Bronchial epithelial cell (primary cell): ENCODE results near the gene PSME3. TPM values are rescaled to one million over a fixed set of nuclear protein-coding genes. Genes with fewer than 3 reads are reported as not detected.

Experiments
- DNase-seq: peaks from one replicate; pipeline ENCODE4 v3.0.0-alpha.2; 2010; ENCODE audit warnings: low read depth
- FAIRE-seq: peaks from 2 replicates; lab custom pipeline; 2011; peaks lifted over from hg19 to GRCh38; lab: Jason Lieb, UNC
- H3K27me3 ChIP-seq: 2 replicates; pipeline ENCODE4 v1.5.1; 2011; ENCODE audit warnings: low read length; ENCODE audit not compliant: control insufficient read depth, insufficient read depth
- H3K36me3 ChIP-seq: 2 replicates; pipeline ENCODE4 v1.5.1; 2011; ENCODE audit warnings: low read length; ENCODE audit not compliant: control insufficient read depth, insufficient read depth
- H3K4me3 ChIP-seq: 2 replicates; pipeline ENCODE4 v1.5.1; 2011; ENCODE audit warnings: mild to moderate bottlenecking, low read depth, low read length, control low read depth
- total RNA-seq: library from RNA; depleted of rRNA; stranded (reverse); fragments of >200 nt; gene quantifications from 2 replicates; pipeline ENCODE4 v1.2.1, GENCODE V29; 2014
- TF ChIP-seq, protein P1 (sequence below): IDR thresholded peaks from 2 replicates; pipeline ENCODE4 v1.5.1; 2011; ENCODE audit warnings: mild to moderate bottlenecking, moderate library complexity, low read length, control low read depth, inconsistent platforms; ENCODE audit not compliant: insufficient read depth, severe bottlenecking

PSME3 gene
- total RNA-seq, 1 donor from 2014 or later, result 57.7 TPM

DNA sequence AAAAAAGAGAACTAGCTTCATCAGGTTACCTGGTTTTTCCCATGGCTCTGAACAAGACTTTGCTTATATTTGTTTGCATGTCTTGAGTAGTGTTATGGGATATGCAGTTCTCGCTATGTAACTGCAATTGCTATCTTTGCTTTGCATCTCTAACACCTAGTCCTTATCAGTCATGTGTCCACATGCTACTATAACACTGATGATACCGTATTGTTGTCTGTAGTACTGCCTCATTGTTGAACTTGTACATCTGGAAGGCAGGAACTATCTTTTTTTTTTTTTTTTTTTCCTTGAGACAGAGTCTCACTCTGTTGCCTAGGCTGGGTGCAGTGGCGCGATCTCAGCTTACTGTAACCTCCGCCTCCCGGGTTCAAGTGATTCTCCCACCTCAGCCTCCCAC lies 2.5 kb downstream of the PSME3 start:
- no peak overlapping the region for H3K4me3 ChIP-seq
- no peak for FAIRE-seq
- H3K36me3 ChIP-seq, result peaks cover 27% of the 10 kb centered on the region
- TF ChIP-seq, protein P1, sequence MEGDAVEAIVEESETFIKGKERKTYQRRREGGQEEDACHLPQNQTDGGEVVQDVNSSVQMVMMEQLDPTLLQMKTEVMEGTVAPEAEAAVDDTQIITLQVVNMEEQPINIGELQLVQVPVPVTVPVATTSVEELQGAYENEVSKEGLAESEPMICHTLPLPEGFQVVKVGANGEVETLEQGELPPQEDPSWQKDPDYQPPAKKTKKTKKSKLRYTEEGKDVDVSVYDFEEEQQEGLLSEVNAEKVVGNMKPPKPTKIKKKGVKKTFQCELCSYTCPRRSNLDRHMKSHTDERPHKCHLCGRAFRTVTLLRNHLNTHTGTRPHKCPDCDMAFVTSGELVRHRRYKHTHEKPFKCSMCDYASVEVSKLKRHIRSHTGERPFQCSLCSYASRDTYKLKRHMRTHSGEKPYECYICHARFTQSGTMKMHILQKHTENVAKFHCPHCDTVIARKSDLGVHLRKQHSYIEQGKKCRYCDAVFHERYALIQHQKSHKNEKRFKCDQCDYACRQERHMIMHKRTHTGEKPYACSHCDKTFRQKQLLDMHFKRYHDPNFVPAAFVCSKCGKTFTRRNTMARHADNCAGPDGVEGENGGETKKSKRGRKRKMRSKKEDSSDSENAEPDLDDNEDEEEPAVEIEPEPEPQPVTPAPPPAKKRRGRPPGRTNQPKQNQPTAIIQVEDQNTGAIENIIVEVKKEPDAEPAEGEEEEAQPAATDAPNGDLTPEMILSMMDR, result no peak
- H3K27me3 ChIP-seq, result no peaks in the 10 kb centered on the region
- DNase-seq, result no peak

DNA sequence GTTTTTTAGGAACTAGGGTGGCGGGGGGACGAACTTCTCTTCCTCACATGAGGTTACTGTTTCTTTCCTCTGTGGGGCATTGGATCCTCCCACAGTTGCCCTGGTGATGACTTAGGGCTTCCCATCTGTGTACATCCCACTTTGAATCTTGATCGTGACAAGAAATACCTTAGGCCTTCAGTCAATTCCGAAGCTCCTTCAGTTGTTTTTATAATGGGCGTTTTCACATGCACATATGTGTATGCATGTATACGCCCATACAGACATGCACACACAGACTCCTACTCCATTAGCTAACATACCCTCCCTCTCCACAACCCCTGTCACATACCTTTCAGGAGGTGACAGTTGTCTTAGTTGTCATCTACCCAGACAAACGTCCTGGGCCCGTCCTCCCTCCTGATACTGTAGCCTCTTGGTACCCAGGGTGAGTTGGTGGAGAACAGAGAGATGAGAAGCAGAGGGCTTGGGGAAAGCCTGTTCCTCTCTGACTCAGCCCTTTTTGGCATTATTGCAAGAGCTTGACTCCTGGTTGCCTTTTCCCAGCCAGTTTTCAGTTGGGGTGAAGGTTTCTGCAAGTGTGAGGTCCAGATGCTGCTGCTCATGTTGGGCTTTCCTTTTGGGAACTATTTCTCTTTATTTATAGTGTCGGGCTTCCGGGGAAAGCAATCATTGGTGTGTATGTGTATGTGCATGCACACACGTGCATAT lies 8.9 kb downstream of the PSME3 start:
- TF ChIP-seq, protein P1, result no peak
- Histone ChIP-seq H3K36me3 (peaks cover 35% of the 10 kb centered on the region), H3K4me3 (no peak overlapping the region), H3K27me3 (no peaks in the 10 kb centered on the region)
- FAIRE-seq (peak; percentile 40), DNase-seq (no peak)

DNA sequence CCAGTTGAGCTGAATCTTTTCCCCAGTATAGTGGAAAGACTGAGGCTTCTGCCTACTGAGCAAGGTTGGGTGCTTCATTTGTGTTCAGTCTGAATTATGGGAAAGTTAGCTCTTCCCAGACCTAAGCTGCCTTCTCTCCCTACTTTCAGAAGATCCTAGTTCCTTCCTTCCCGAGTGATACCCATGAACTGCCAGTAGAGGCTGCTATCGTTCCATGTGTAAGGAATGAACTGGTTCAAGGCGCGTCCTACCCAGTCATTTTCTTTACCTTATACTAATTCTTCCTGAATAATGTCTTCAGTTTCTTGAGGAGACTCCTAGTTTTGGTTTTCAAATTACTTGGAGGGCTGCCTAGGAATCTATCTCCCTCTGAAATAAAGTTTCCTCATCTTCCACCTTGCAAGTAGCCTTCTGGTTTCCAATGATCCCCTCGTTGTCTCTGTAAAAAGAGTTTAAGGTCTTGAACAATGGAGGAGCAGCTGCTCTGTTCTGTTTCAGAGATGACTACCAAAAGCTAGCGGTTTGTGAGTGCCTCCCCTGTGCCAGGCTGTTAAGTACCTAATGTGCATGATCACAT lies 10.2 kb downstream of the PSME3 start:
- no peak overlapping the region for H3K4me3 ChIP-seq
- H3K27me3 ChIP-seq, result no peaks in the 10 kb centered on the region
- TF ChIP-seq, protein P1, result peak; percentile 88
- H3K36me3 ChIP-seq, result peaks cover 26% of the 10 kb centered on the region
- DNase-seq (peak; percentile 56), FAIRE-seq (no peak)

DNA sequence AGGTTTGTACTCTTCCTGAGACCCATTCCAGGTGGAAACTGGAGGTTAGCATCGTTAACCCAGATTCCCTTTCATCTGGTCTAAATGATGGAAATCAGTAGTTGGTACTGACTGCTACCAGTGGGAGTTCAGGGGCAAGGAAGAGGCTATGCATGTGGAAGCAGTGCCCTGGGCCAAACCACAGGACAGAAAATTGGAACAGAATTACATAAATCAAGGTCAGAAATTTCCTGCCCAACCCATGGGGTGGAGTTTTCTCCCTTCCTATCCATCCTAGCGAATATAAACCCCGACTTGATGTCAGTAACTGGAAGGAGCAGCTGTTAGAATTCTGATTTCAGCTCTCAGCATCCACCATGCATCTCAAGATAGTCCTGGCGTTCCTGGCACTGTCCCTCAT lies 11.1 kb downstream of the PSME3 start, which contains the start of gene AOC2:
Gene AOC2, plus strand, starts transcription at position 310 of the 400 bp plus-strand sequence. Its CDS starts 47 bp downstream, at position 357.
- DNase-seq (no peak), FAIRE-seq (no peak)
- no peak within 1 kb of the TSS for H3K4me3 ChIP-seq
- peaks cover 18% of the 10 kb centered on the region for H3K36me3 ChIP-seq
- H3K27me3 ChIP-seq, result no peaks in the 10 kb centered on the region
- TF ChIP-seq, protein P1, result no peak

DNA sequence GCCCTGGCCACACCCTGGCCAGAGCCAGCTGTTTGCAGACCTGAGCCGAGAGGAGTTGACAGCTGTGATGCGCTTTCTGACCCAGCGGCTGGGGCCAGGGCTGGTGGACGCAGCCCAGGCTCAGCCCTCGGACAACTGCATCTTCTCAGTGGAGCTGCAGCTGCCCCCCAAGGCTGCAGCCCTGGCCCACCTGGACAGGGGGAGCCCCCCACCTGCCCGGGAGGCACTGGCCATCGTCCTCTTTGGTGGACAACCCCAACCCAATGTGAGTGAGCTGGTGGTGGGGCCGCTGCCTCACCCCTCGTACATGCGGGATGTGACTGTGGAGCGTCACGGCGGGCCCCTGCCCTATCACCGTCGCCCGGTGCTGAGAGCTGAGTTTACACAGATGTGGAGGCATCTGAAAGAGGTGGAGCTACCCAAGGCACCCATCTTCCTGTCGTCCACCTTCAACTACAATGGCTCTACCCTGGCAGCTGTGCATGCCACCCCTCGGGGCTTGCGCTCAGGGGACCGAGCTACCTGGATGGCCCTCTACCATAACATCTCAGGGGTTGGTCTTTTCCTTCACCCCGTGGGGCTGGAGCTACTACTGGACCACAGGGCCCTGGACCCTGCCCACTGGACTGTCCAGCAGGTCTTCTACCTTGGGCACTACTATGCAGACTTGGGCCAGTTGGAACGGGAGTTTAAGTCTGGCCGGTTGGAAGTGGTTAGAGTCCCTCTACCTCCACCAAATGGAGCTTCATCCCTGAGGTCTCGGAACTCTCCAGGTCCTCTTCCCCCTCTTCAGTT lies 11.8 kb downstream of the PSME3 start:
- TF ChIP-seq, protein P1, result no peak
- no peaks in the 10 kb centered on the region for H3K27me3 ChIP-seq

More for the DNA sequence above, 11.8 kb downstream of the PSME3 start:
- H3K36me3 ChIP-seq, result peaks cover 16% of the 10 kb centered on the region
- DNase-seq (no peak), FAIRE-seq (no peak)
- no peak overlapping the region for H3K4me3 ChIP-seq
